Mucosa of stomach (tissue), 1 donor: ENCODE measurements around the gene KAT7.

Experiments
- H3K27me3 ChIP-seq: one replicate; pipeline ENCODE4 v1.7.0; 2013; ENCODE audit warnings: mild to moderate bottlenecking, low read length; ENCODE audit not compliant: control insufficient read depth, insufficient read depth
- H3K36me3 ChIP-seq: one replicate; pipeline ENCODE4 v1.7.0; 2013; ENCODE audit warnings: low read length; ENCODE audit not compliant: control insufficient read depth, insufficient read depth
- H3K4me1 ChIP-seq: one replicate; pipeline ENCODE4 v1.7.0; 2013; ENCODE audit warnings: mild to moderate bottlenecking, low read length; ENCODE audit not compliant: control insufficient read depth, insufficient read depth
- H3K4me3 ChIP-seq: one replicate; pipeline ENCODE4 v1.7.0; 2013; ENCODE audit warnings: low read length
- H3K9ac ChIP-seq: one replicate; pipeline ENCODE4 v1.7.0; 2013; ENCODE audit warnings: mild to moderate bottlenecking, low read length, moderate library complexity
- H3K9me3 ChIP-seq: one replicate; pipeline ENCODE4 v1.7.0; 2013; ENCODE audit warnings: mild to moderate bottlenecking, low read length, moderate library complexity; ENCODE audit not compliant: control insufficient read depth
- donor health status: Pancreatic carcinoma.

KAT7 gene

GRCh38 chr17:49872754-49873377, 84.4 kb downstream of the KAT7 start:
- H3K27me3 ChIP-seq, result peaks cover 18% of the 10 kb centered on the region
- H3K4me3 ChIP-seq, result no peak overlapping the region
- no peaks in the 10 kb centered on the region for H3K36me3 ChIP-seq
- H3K4me1 ChIP-seq, result no peaks in the 10 kb centered on the region
- H3K9ac ChIP-seq, result no peak overlapping the region
- no peaks in the 10 kb centered on the region for H3K9me3 ChIP-seq

- Histone ChIP-seq H3K4me3 (no peak overlapping the region), H3K27me3 (peaks cover 20% of the 10 kb centered on the region), H3K4me1 (no peaks in the 10 kb centered on the region), H3K36me3 (no peaks in the 10 kb centered on the region), H3K9ac (no peak overlapping the region), H3K9me3 (no peaks in the 10 kb centered on the region)
Measured at GRCh38 chr17:49873466-49873865, 85.0 kb downstream of the KAT7 start.

- Histone ChIP-seq H3K9me3 (no peaks in the 10 kb centered on the region), H3K36me3 (no peaks in the 10 kb centered on the region), H3K4me1 (no peaks in the 10 kb centered on the region), H3K9ac (no peak overlapping the region), H3K27me3 (peaks cover 20% of the 10 kb centered on the region), H3K4me3 (no peak overlapping the region)
Measured at GRCh38 chr17:49873926-49874325, 85.4 kb downstream of the KAT7 start.

GRCh38 chr17:49874911-49875310, 86.4 kb downstream of the KAT7 start:
- H3K9ac ChIP-seq, result no peak overlapping the region
- peaks cover 30% of the 10 kb centered on the region for H3K27me3 ChIP-seq
- no peaks in the 10 kb centered on the region for H3K9me3 ChIP-seq
- no peaks in the 10 kb centered on the region for H3K36me3 ChIP-seq
- no peak overlapping the region for H3K4me3 ChIP-seq
- H3K4me1 ChIP-seq, result no peaks in the 10 kb centered on the region

GRCh38 chr17:49875685-49876084, 87.2 kb downstream of the KAT7 start:
- no peak overlapping the region for H3K4me3 ChIP-seq
- no peaks in the 10 kb centered on the region for H3K9me3 ChIP-seq
- no peak overlapping the region for H3K9ac ChIP-seq
- peaks cover 6% of the 10 kb centered on the region for H3K4me1 ChIP-seq
- H3K36me3 ChIP-seq, result no peaks in the 10 kb centered on the region
- H3K27me3 ChIP-seq, result peaks cover 36% of the 10 kb centered on the region

- peaks cover 56% of the 10 kb centered on the region for H3K27me3 ChIP-seq
Measured at GRCh38 chr17:49878931-49879904, 90.7 kb downstream of the KAT7 start.

GRCh38 chr17:49880291-49881053, 92.0 kb downstream of the KAT7 start:
- Histone ChIP-seq H3K27me3 (peaks cover 50% of the 10 kb centered on the region), H3K36me3 (no peaks in the 10 kb centered on the region), H3K9me3 (no peaks in the 10 kb centered on the region), H3K9ac (no peak overlapping the region), H3K4me3 (no peak overlapping the region), H3K4me1 (peaks cover 7% of the 10 kb centered on the region)

More at GRCh38 chr17:49878931-49879904, 90.7 kb downstream of the KAT7 start:
- Histone ChIP-seq H3K4me1 (peaks cover 7% of the 10 kb centered on the region), H3K9me3 (no peaks in the 10 kb centered on the region), H3K9ac (no peak overlapping the region), H3K36me3 (no peaks in the 10 kb centered on the region), H3K4me3 (no peak overlapping the region)

GRCh38 chr17:49881054-49881402, 92.5 kb downstream of the KAT7 start:
- peaks cover 48% of the 10 kb centered on the region for H3K27me3 ChIP-seq
- no peak overlapping the region for H3K4me3 ChIP-seq
- H3K9me3 ChIP-seq, result no peaks in the 10 kb centered on the region
- H3K36me3 ChIP-seq, result no peaks in the 10 kb centered on the region
- H3K4me1 ChIP-seq, result peaks cover 7% of the 10 kb centered on the region
- H3K9ac ChIP-seq, result no peak overlapping the region

- peaks cover 48% of the 10 kb centered on the region for H3K27me3 ChIP-seq
- H3K9ac ChIP-seq, result no peak overlapping the region
- no peak overlapping the region for H3K4me3 ChIP-seq
- H3K4me1 ChIP-seq, result peaks cover 7% of the 10 kb centered on the region
- no peaks in the 10 kb centered on the region for H3K36me3 ChIP-seq
- H3K9me3 ChIP-seq, result no peaks in the 10 kb centered on the region
Measured at GRCh38 chr17:49882434-49882833, 94.0 kb downstream of the KAT7 start.
